Measurements from ENCODE around the gene ZC3H7B.

DNA sequence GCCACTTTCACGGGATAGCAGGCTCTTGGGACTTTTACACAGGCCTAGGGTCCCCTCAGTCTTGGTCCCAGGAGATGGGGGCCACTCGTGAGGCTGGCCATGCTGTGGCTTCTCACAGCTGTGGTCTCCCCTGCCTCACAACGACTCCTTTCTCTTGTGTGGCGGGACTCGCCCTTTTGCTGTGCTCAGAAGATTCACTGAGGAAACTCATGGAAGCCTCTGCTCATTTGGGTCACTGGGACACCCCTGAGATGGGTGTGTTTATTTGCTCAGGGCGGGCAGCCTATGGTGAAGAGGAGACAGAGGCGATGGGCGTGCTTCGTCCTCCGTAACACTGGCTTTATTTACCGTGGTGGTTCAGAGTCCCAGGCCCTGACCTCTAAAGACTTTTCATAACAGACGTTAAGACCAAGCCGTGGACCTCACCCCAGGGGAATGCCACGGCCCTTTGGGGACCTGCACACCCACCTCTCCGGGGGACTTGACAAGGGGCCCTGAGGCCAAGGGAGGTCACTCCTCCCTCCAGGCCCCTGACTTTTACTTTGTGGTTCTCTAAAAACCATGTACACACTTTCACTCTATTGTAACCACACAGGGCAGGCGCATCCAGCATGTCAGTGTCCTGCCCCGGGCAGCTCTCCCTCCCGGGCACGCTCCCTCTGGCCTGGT, 96.0 kb downstream of the ZC3H7B start:
- TF ChIP-seq, protein P1, sequence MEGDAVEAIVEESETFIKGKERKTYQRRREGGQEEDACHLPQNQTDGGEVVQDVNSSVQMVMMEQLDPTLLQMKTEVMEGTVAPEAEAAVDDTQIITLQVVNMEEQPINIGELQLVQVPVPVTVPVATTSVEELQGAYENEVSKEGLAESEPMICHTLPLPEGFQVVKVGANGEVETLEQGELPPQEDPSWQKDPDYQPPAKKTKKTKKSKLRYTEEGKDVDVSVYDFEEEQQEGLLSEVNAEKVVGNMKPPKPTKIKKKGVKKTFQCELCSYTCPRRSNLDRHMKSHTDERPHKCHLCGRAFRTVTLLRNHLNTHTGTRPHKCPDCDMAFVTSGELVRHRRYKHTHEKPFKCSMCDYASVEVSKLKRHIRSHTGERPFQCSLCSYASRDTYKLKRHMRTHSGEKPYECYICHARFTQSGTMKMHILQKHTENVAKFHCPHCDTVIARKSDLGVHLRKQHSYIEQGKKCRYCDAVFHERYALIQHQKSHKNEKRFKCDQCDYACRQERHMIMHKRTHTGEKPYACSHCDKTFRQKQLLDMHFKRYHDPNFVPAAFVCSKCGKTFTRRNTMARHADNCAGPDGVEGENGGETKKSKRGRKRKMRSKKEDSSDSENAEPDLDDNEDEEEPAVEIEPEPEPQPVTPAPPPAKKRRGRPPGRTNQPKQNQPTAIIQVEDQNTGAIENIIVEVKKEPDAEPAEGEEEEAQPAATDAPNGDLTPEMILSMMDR (IDR thresholded peaks at IDR 0.05; ENCODE audit: extremely low read depth in 1 of 2, insufficient read depth in 1 of 2, low read depth in 1 of 2, low read length in 2 of 2) = no peak
- TF ChIP-seq JUN (IDR thresholded peaks at IDR 0.05; ENCODE audit: borderline replicate concordance, insufficient read depth, insufficient read length, low read depth) = no peak
- no peak for TF ChIP-seq EZH2 (IDR thresholded peaks at IDR 0.05; ENCODE audit: borderline replicate concordance, low read depth, low read length, severe bottlenecking)
- no peak for TF ChIP-seq POLR2A (IDR thresholded peaks at IDR 0.05; ENCODE audit: low read depth, low read length)
- TF ChIP-seq, protein P2, sequence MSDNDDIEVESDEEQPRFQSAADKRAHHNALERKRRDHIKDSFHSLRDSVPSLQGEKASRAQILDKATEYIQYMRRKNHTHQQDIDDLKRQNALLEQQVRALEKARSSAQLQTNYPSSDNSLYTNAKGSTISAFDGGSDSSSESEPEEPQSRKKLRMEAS (IDR thresholded peaks at IDR 0.05; ENCODE audit: insufficient read depth, insufficient read length) = no peak

Measured in endothelial cell of umbilical vein (primary cell).